ENCODE data around the gene PRKCE.
A peak's percentile ranks its signal among the peaks of the same experiment; 100 is the strongest.
"Not testable (repeated sequence)": the region's sequence is repeated elsewhere in the genome, so short reads cannot be mapped to it uniquely, and the experiment has no call there.

PRKCE gene

DNA sequence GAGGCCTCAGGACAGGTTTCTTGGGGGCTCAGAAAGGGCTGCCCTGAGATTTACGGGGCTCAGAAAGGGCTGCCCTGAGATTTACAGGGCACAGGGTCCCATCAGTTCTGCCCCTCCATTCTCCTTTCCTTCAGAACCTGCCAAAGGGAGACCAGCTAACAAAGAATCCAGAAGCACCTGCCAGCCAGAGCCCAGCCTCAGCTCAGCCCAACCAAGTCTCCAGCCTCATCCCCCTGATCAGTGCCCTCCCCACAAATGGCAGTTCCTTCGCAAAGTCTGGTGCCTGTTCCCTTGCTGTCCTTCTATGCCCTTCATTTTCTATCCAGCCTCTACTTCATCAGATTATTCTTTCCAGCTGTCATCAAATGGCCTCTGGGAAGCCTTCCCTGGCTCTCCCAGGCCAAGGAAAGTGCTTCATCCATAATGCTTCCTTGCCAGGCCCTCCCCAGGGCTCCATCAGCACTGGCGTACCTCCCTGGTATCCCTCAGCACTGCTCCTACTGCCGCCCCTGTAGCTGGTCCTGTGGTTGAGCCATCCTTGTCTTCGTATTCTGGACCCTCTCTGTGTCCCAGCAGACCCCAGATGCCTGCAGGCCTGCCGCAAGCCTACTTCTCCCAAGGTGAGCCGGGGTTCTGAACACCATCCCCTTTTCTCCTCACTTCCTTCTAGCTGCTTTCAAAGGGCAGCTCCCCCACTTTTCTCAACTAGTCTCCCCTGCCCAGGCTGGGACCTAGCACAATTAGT is 549.6 kb downstream of the PRKCE start:
- no peak for DNase-seq

DNA sequence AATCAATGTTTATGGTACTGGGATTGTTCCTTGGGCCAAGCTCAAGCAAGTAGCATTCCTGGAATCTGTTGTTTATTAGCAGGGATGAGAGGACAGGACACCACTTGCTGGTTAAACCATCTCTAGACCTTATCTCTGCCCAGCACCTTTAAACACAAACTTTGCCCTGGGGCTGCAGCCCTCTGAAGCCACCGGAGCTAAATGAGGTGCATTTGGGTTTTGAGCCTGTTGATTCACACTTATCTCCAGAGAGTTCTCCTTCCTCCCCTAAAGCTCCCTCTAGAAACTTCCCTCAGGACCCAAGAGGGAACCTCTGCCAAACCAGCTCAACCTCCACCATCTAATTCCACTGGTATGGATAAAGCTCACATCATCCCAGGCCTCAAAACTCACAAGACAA is 551.0 kb downstream of the PRKCE start:
- DNase-seq: no peak

DNA sequence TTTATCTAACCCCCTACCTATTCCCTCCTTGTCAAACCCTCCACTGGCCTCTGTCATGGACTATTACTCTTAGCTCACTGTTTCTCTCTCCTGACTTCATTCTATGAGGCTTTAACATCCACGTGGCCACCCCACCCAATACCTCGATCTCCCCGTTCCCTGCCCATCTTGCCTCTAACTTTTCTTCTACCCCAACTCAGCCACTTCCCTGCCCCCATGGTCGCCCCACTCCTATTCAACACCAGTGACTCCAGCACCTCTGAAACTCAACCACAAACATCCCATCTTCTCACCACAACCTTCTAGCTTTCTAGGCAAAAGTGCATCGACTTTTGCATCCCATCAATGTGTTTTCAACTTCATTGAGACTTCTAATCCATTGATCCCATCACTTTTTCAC is 551.5 kb downstream of the PRKCE start:
- no peak for DNase-seq

DNA sequence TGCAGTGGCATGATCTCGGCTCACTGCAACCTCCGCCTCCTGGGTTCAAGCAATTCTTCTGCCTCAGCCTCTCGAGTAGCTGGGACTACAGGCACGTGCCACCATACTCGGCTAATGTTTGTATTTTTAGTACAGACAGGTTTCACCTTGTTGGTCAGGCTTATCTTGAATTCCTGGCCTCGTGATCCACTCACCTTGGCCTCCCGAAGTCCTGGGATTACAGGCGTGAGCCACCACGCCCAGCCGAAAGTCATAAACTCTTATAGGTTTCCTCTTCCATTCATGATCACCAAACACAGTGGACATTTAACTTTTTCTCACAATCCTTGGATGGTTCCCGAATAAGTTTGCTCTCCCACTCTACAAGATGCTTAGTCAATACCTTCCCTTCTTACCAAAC is 552.2 kb downstream of the PRKCE start:
- DNase-seq: not testable (repeated sequence)

DNA sequence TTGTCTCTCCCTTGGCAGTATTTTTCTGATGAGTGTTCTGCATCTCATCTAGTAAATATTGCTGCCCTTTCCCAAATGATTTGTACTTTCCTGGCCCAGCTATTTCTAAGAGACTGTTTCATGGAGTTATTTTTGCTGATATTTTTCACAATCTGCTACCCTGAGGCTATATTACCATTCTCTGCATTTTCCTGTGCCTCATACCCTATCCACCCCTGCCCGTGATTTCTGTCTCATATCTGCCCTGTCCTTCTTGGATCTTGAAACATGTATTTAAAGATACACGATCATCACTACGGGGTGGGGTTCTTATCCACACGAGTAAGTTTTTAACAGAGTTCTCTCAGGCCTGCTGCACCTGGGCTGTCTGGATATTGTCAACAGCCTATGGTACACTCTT is 556.1 kb downstream of the PRKCE start:
- no peak for DNase-seq

DNA sequence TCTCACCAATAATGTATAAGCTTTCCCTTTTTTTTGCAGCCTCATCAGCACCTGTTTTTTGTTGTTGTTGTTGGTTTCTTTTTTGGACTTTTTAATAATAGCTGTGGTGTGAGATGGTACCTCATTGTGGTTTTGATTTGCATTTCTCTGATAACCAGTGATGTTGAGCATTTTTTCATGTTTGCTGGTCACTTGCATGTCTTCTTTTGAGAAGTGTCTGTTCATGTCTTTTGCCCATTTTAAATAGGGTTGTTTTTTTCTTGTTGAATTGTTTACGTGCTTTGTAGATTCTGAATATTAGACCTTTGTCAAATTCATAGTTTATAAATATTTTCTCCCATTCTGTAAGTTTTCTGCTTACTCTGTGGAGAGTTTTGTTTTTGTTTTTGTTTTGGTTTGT is 557.3 kb downstream of the PRKCE start:
- DNase-seq: no peak

DNA sequence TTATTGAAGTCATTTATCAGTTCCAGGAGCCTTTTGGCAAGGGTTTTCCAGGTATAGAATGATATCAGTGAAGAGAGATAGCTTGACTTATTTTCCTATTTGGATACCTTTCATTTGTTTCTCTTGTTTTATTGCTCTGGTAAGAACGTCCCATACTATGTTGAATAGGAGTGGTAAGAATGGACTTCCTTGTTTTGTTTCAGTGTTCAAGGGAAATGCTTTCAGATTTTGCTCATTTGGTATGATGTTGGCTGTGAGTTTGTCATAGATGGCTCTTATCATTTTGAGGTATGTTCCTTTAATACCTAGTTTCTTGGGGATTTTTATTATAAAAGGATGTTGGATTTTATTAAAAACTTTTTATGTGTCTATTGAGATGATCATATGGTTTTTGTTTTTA is 558.6 kb downstream of the PRKCE start:
- no peak for DNase-seq

DNA sequence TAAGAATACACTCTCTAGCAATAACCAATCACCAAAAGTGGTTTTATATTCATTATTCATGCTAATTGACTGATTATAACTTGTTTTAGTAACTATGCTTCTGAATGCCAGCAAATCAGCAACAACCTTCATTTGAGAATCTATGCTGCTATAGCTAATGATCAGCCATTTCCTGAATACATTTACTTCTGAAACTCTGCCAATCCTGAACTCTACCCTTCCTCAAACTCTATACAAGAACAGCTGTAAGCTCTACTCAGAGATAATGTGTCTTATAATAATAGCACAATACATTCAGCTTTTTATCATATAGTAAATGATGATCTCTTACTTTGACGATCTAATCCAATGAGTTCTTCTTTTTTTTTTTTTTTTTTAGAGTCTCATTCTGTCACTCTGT is 560.0 kb downstream of the PRKCE start:
- DNase-seq: no peak

DNA sequence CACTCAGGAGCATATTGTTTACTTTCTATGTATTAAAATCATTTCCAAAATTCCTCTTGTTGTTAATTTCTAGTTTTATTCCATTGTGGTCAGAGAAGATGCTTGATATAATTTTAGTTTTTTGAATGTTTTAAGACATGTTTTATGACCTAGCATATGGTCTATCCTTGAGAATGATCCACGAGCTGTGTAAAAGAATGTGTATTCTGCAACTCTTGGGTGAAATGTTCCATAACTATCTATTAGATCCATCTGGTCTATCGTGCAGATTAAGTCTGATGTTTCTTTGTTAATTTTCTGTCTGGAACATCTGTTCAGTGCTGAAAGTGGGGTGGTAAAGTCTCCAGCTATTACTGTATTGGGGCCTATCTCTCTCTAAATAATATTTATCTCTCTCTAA is 562.4 kb downstream of the PRKCE start:
- DNase-seq: no peak

DNA sequence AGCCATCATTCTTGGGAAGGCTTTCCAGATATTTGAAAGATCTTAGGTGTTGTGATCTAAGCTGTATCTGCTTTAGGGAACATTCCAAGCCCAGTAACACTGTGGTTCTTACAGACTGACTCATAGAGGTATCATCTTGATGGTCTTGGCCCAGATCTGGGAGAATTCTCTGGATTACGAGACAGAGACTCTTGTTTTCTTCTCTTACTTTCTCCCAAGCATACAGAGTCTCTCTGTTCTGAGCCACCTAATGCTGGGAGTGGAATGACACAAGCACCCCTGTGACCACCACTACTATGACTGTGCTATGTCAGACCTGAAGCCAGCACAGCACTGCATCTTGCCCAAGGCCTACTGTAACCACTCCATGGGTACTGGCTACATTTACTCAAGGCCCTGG is 564.7 kb downstream of the PRKCE start:
- DNase-seq: no peak

DNA sequence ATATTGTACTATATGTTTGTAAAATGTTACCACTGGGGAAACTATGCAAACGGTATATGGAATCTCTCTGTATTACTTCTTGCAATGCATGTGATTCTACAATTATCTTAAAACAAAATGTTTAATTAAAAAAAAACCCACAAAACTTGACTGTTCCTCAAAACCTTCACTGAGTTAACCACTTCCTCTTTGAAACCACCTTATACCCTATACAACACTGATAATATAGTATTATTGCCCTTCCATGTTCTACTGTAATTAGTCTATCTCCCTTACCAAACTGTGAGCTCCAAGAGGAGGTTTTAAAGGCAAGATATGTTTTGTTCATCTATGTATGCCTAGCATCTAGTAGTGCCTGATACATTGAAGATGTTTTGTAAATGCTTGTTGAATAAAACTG is 572.0 kb downstream of the PRKCE start:
- DNase-seq: not testable (repeated sequence)

DNA sequence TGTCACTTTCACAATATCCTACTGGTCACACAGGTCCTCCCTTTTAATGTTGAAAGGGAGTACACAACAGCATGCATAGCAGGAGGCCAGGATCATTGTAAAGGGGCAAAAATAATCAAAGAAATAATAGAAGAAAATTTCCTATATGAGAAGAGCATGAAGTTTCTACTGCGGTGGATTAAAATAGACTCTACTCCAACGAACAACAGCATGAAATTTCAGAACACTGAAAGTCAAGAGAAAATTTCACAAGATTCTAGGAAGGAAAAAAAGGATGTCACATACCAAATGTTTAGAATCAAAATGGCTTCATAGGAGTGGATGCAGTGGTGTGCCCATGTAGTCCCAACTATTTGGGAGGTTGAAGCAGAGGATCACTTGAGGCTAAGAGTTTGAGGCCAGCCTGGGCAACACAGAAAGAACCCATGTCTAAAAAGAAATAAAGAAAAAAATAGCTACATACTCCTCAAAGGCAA is 573.7 kb downstream of the PRKCE start:
- DNase-seq: no peak

DNA sequence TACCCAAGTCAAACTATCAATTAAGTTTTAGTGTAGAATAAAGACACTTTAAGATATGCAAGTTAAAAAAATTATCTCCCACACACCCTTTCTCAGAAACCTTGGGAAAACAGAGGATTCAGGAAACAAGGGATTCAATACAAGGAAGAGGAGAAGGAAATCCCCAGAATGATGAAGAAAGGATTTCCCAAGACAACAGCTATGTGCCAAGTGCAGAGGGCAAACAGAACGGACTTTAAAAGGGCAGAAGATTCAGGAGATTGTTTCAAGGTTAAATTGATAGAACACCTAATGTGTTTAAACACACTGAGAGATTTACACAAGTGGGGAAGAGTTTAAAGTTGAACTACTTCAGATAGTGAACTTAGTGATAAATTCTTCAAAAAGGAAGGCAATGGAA is 574.3 kb downstream of the PRKCE start:
- DNase-seq: no peak

DNA sequence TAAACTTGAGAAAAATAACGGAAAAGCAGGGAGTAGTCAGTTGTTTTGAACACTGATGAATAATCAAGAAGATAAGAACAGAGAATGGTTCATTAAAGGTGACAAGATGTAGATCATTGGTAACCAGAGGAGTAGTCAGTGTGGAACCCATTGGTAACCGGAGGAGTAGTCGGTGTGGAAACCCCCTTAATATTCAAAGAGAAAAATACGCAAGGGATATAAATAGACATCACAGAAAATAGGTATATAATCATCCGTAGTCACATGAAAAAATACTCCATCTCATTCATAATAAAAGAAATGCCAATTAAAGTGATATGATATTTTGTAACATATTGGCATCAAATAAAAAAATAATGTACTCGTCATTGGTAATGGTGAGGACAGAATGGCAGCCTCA is 575.1 kb downstream of the PRKCE start:
- no peak for DNase-seq

DNA sequence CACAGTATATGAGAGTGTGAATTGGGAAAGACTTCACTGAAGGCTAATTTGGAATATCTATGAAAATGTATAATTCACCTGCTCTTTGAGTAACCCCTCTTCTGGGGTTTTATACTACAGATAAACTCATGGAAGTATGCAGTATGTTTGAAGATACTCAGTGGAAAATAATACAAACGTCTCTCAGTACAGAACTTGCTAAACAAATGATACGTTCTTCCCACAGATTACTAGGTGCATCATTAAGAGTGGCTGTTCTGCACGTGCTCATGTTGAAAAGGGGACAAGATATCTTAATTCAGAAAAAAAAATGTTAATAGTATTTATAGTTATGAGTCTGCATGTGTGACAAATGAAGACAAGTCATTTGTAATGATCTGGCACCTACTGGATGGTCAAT is 575.5 kb downstream of the PRKCE start:
- DNase-seq: no peak

DNA sequence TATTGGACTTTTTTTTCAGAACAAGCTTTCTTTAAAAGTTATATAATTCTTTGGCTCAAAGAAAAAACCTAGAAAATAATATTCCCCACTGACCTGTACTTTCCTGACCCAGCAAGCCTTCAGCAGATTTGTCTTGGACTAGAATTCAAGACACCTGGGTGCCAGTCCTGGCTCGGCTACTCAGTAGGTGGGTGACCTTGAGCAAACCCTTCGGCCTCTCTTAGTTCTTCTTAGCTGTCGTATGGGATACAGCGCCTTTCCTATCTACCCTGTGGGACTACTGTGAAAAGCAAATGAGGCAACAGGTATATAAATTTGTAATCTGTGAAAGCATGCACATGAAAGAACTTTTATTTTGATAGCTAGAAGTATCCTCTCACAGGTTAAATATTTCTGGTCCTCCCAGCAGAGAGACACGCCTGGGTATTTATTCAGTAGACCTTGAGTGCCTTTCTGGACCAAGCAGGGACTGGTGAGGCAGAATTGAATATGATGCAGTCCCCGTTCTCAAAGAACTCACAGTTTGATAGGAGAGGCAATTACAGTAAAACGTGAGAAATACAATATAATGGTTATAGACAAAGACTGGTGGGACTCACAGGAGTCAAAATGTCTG is 576.3 kb downstream of the PRKCE start:
- no peak for DNase-seq

DNA sequence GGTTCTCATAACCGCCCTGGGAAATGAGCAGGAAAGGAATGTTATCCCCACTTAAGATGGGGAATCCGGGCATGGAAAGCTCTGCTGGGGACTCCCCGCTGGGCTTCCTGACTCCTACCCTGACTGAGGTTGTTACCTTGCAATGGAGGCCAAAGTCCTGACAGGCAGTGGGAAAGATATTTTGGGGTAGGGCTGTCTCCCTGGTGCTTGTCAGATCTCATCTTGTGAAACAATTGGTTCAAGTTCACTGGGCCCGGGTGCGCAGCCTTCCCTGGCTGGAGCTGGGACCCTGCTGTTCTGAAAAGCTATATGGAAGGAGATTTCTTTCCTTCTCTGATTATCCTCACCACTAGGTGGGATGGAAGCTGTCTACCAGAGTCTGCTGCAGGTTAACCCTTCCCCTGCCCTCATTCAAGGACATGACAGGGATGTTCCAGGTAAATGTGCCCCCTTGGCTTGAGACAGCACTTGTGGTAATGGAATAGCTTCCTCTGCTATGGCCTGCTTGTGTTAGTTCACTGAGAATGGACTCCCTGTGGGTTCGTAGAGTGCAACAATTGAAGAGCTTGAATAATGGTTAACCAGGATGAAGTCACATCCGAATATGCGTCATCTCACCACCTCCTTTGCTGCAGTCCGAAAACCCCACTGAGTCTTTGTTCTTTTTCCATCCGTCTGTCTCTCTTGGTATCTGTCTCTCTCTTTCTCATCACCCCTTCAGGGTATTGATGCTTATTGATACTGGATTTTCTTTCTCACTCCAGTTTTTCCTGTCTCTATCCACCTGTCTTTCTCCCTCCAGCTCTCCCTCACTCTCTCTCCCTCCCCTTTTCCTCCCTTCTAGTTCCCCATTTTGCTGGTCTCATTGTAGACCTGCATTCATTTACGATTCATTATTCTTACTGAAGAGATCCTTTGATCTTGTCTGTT is 577.9 kb downstream of the PRKCE start:
- DNase-seq: no peak

DNA sequence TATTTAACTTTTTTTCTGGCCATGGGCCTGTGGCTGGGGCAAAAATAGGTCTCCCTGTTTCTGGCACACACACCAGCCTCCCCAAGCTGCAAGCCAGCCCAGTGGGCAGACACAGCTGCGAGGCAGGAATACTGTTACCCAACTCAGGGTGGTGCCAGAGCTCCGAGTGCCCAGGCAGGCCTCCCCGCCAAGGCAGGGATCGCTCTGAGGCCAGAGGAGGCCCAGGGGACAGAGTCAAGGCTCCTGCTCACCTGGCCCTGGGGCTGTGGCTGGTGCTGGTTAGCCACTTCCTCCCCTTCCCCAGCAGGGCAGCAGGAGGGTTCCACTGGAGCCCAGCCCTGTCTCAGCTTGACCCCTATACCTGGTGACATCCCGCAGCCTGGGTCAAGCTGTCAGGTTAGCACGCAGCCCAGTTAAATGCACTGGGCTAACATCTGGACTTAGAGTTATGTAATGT is 578.7 kb downstream of the PRKCE start:
- peak in 21 of 58 donors; percentile 4 to 28 (median 10) for DNase-seq

DNA sequence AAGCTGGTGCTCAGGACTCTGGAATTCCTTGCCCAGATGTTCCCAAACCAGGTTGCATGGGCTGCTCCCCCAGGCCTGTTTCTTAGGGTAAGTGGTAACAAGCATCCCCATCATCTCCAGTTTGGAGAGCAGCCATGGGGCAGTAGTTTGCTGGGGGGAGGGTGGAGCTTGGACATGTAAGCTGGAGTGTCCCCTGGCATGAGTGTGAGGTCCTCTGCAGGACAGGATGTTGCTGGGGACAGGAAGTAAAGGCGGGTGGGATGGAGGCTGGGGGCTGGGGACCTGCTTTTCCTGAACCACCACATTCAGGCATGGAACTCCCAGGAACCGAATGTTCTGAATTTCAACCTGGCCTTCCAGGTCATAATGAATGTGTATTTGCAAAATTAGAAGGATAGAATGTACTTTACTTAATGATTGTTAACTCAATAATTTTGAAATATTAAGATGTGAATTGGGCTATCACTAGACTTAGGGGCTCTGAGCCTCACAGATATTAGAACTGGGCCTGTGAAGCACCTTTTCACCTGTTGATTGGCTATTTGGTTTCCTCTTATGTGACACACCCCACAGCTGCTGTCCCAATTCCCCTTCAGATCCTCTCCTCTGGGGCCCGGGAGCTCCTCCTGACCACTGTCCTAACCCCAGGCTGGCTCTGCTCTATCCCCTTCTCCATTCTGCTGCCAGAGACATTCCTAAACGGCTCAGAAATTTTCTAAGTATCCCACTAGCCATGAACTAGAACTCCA is 579.4 kb downstream of the PRKCE start:
- no peak for DNase-seq

DNA sequence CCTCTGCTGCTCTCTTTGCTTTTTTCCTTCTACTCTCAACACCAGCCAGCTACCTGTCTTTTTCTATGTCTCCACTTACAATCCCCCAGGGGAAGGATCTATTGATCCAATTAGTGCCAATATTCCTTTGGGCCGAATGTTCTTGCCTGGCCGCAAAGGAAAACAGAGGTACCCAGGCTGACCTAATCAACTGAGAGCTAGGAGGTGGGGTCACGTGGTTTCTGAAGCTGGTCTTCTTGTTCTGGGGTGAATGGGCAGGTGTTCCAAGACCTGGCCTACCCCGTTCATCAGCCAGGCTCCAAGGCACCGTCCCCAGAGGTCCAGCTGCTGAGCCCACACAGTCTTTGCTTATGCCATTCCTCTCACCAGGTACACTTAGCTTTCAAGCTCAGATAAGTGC is 580.2 kb downstream of the PRKCE start:
- DNase-seq: no peak

DNA sequence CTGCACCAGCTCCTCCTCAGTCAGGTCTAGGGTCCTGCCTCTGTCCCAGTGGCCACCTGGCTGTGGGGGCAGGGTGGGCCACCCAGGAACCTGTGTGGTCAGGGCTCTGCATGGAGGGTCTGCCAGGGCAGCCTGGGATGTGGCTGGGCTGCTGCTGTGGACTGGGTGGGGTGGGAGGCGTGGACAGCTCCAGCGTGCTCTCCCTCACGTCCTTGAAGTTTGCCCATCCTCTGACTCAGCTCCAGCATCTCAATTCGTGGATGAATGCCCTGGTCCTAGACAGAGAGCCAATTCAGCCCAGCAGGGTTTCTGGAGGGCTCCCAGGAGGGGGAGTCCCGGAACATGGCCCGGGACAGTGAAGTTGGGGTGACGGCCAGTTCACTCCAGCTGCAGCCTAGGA is 581.4 kb downstream of the PRKCE start:
- peak in 22 of 58 donors; percentile 3 to 64 (median 15) for DNase-seq

Measured in anterior cingulate cortex (tissue), 58 donors.